ENCODE data around the gene PRDM1. TPM values are rescaled to one million over a fixed set of nuclear protein-coding genes. Genes with fewer than 3 reads are reported as not detected.

Gene PRDM1
- total and polyA plus RNA-seq, 2 donors (not counting 1 experiment from before 2014, with no cell fraction given) = 6.9 to 9.6 TPM

GRCh38 chr6:106106276-106107042 is 20.3 kb downstream of the PRDM1 start:
- no peak for DNase-seq
- no peak overlapping the region for H3K4me3 Mint-ChIP-seq
- H3K27ac ChIP-seq (ENCODE audit: low read length in 2 of 2) = no peak overlapping the region

More at GRCh38 chr6:106106276-106107042, 20.3 kb downstream of the PRDM1 start:
- no peaks in the 10 kb centered on the region for H4K20me1 ChIP-seq (ENCODE audit: control insufficient read depth, insufficient read depth, low read length, poor library complexity, severe bottlenecking)
- no peak overlapping the region for H2AFZ ChIP-seq (ENCODE audit: insufficient read depth, low read depth, low read length, poor library complexity, severe bottlenecking)
- ATAC-seq (ENCODE audit: low read depth) = no peak
- ChIA-PET POLR2A (no interaction called here), CTCF (interaction anchor here (0.5 kb wide), 1 partner anchor 1930 kb away, joined by 3 read pairs; no protein-coding TSS in a partner anchor)
- H3K4me1 ChIP-seq (ENCODE audit: control insufficient read depth in 2 of 2, insufficient read depth in 2 of 2, low read length in 2 of 2) = peaks cover 11 to 13% of the 10 kb centered on the region in 2 donors
- Mint-ChIP-seq H3K27me3 (no peaks in the 10 kb centered on the region), H3K4me1 (peaks cover 23% of the 10 kb centered on the region), H3K27ac (no peak overlapping the region), H3K9me3 (ENCODE audit: insufficient read depth) (no peaks in the 10 kb centered on the region)
- H3K4me2 ChIP-seq (replicated peaks; ENCODE audit: low read depth, low read length, poor library complexity, severe bottlenecking) = no peak overlapping the region
- no peaks in the 10 kb centered on the region for H3K27me3 ChIP-seq (replicated peaks in 1 of 4; ENCODE audit: control extremely low read depth in 1 of 4, control insufficient read depth in 3 of 4, insufficient read depth in 4 of 4, low read length in 3 of 4)
- peaks cover 0 to 6% (median 0%) of the 10 kb centered on the region in 3 donors for H3K9me3 ChIP-seq (ENCODE audit: control extremely low read depth in 1 of 3, control insufficient read depth in 2 of 3, insufficient read depth in 1 of 3, low read length in 2 of 3)
- no peaks in the 10 kb centered on the region for H3K79me2 ChIP-seq (ENCODE audit: control insufficient read depth, insufficient read depth, low read length)
- H3K4me3 ChIP-seq (ENCODE audit: control extremely low read depth in 1 of 5, extremely low read depth in 1 of 5, insufficient read depth in 1 of 5, low read depth in 2 of 5, low read length in 4 of 5) = no peak overlapping the region
- intact Hi-C loops (cut with micrococcal nuclease) = no loop called here
- H3K36me3 ChIP-seq (replicated peaks in 1 of 2; ENCODE audit: control extremely low read depth in 1 of 2, control insufficient read depth in 1 of 2, extremely low read depth in 1 of 2, insufficient read depth in 2 of 2, low read length in 1 of 2) = peaks cover 0 to 19% of the 10 kb centered on the region in 2 experiments
- H3K9ac ChIP-seq (ENCODE audit: low read length) = no peak overlapping the region
- TF ChIP-seq EZH2 (IDR thresholded peaks at IDR 0.05; ENCODE audit: borderline replicate concordance, insufficient read depth, low read depth, low read length, poor library complexity, severe bottlenecking) (no peak), CTCF (IDR thresholded peaks at IDR 0.05) (no peak)
- WGBS (ENCODE audit: insufficient coverage) = 95% methylated on average over 10 of the region's 12 CpGs
